IMR-90 (cell line): ENCODE data around the gene ASTN2. TPM values are rescaled to one million over a fixed set of nuclear protein-coding genes. Genes with fewer than 3 reads are reported as not detected.

Source experiments
- ATAC-seq: fragments of 200-7000 bp; cut with Tn5 transposase; 2 replicates; pipeline ENCODE4 v1.9.1; 2020; ENCODE audit warnings: low read depth, mild to moderate bottlenecking, moderate library complexity
- BruUV-seq: library from RNA; stranded (reverse); fragments of 400-500 nt; replicated peaks from 2 replicates; lab custom pipeline; 2021; lab: Mats Ljungman, UMichigan
- CTCF ChIA-PET: fragments of 300-600 bp; formaldehyde crosslinking; extraction: SDS; loops from one replicate; lab custom pipeline; 2021; ENCODE audit warnings: antibody characterized with exemption; lab: Yijun Ruan, JAX
- POLR2A ChIA-PET: fragments of 300-600 bp; sonication (Branson Sonifier 250); formaldehyde crosslinking; loops from one replicate; lab custom pipeline; 2022; ENCODE audit warnings: antibody characterized with exemption; ENCODE audit not compliant: unreplicated experiment; lab: Charles Lee
- DNase-seq: peaks from one replicate; pipeline ENCODE4 v3.0.0; 2013
- H2AFZ ChIP-seq: replicated peaks from 2 replicates; pipeline ENCODE3; 2013; ENCODE audit warnings: low read length, mild to moderate bottlenecking; ENCODE audit not compliant: poor library complexity
- H2AK5ac ChIP-seq: 2 replicates; pipeline ENCODE4 v1.6.1; 2013; ENCODE audit warnings: low read depth, low read length, inconsistent platforms
- H2AK9ac ChIP-seq: replicated peaks from 2 replicates; pipeline ENCODE3; 2013; ENCODE audit warnings: mild to moderate bottlenecking, low read depth, low read length, moderate library complexity; ENCODE audit not compliant: poor library complexity
- H2BK120ac ChIP-seq: 2 replicates; pipeline ENCODE4 v1.6.1; 2013; ENCODE audit warnings: low read depth, low read length, inconsistent platforms
- H2BK15ac ChIP-seq: 3 replicates; pipeline ENCODE4 v1.6.1; 2013; ENCODE audit warnings: low read depth, low read length, inconsistent platforms
- H2BK20ac ChIP-seq: 2 replicates; pipeline ENCODE4 v1.6.1; 2013; ENCODE audit warnings: low read depth, mild to moderate bottlenecking, inconsistent platforms, low read length, moderate library complexity
- H2BK5ac ChIP-seq: 2 replicates; pipeline ENCODE4 v1.6.1; 2013; ENCODE audit warnings: mild to moderate bottlenecking, low read depth, low read length, inconsistent platforms; ENCODE audit not compliant: poor library complexity, severe bottlenecking
- H3K14ac ChIP-seq: replicated peaks from 2 replicates; pipeline ENCODE4 v1.6.1; 2013; ENCODE audit warnings: low read depth, low read length, inconsistent platforms
- H3K18ac ChIP-seq: 2 replicates; pipeline ENCODE4 v1.6.1; 2013; ENCODE audit warnings: low read depth, low read length, control low read depth
- H3K23ac ChIP-seq: 2 replicates; pipeline ENCODE4 v1.6.1; 2013; ENCODE audit warnings: low read depth, low read length, inconsistent platforms
- H3K27ac ChIP-seq: 2 replicates; pipeline ENCODE4 v1.5.1; 2013; ENCODE audit warnings: mild to moderate bottlenecking, control low read depth, low read length; ENCODE audit not compliant: insufficient read depth
- H3K27me3 ChIP-seq: 2 replicates; pipeline ENCODE4 v1.6.1; 2013; ENCODE audit warnings: low read length; ENCODE audit not compliant: control insufficient read depth, insufficient read depth
- H3K36me3 ChIP-seq: 2 replicates; pipeline ENCODE4 v1.6.1; 2013; ENCODE audit warnings: low read length, mixed read lengths; ENCODE audit not compliant: control insufficient read depth, insufficient read depth
- H3K4ac ChIP-seq: 2 replicates; pipeline ENCODE4 v1.6.1; 2013; ENCODE audit warnings: low read depth, low read length, inconsistent platforms
- H3K4me1 ChIP-seq: 2 replicates; pipeline ENCODE4 v1.6.1; 2013; ENCODE audit warnings: low read length, mixed read lengths; ENCODE audit not compliant: control insufficient read depth, insufficient read depth
- H3K4me2 ChIP-seq: 2 replicates; pipeline ENCODE4 v1.6.1; 2013; ENCODE audit warnings: low read depth, mild to moderate bottlenecking, control low read depth, low read length, moderate library complexity
- H3K4me3 ChIP-seq: 2 replicates; pipeline ENCODE4 v1.5.1; 2013; ENCODE audit warnings: low read depth, mild to moderate bottlenecking, control low read depth, low read length, moderate library complexity; ENCODE audit not compliant: insufficient read depth
- H3K56ac ChIP-seq: 2 replicates; pipeline ENCODE4 v1.6.1; 2013; ENCODE audit warnings: low read length, inconsistent platforms; ENCODE audit not compliant: insufficient read depth; ENCODE audit errors: extremely low read depth
- H3K79me1 ChIP-seq, 2 experiments: 2 replicates each; pipeline ENCODE4 v1.6.1; 2013; ENCODE audit warnings: low read length in 2 of 2, inconsistent platforms in 1 of 2, low read depth in 1 of 2
- H3K9ac ChIP-seq: 2 replicates; pipeline ENCODE4 v1.6.1; 2013; ENCODE audit warnings: low read depth, low read length, control low read depth
- H3K9me1 ChIP-seq: 2 replicates; pipeline ENCODE4 v1.6.1; 2013; ENCODE audit warnings: low read length, inconsistent platforms; ENCODE audit not compliant: insufficient read depth
- H3K9me3 ChIP-seq: 2 replicates; pipeline ENCODE4 v1.6.1; 2013; ENCODE audit warnings: low read length; ENCODE audit not compliant: control insufficient read depth, insufficient read depth
- H4K20me1 ChIP-seq: 2 replicates; pipeline ENCODE4 v1.6.1; 2013; ENCODE audit warnings: low read length, inconsistent platforms; ENCODE audit not compliant: insufficient read depth
- H4K5ac ChIP-seq: 2 replicates; pipeline ENCODE4 v1.6.1; 2013; ENCODE audit warnings: mild to moderate bottlenecking, low read depth, low read length, control low read depth
- H4K8ac ChIP-seq, 2 experiments: 2 replicates each; pipeline ENCODE4 v1.6.1; 2013; ENCODE audit warnings: low read depth in 2 of 2, low read length in 2 of 2, control low read depth in 1 of 2, inconsistent platforms in 1 of 2
- H4K91ac ChIP-seq: 2 replicates; pipeline ENCODE4 v1.6.1; 2013; ENCODE audit warnings: low read depth, low read length, inconsistent platforms; ENCODE audit not compliant: insufficient read depth
- BHLHE40 ChIP-seq: fragments of 150-350 bp; IDR thresholded peaks from 2 replicates; pipeline ENCODE4 v1.6.1; 2016; ENCODE audit warnings: mild to moderate bottlenecking, low read depth, low read length
- FOS ChIP-seq: fragments of 150-350 bp; IDR thresholded peaks from 2 replicates; pipeline ENCODE4 v1.6.1; 2016; ENCODE audit warnings: low read depth, low read length
- MAZ ChIP-seq: IDR thresholded peaks from 2 replicates; pipeline ENCODE4 v1.6.1; 2012; ENCODE audit warnings: low read depth, mild to moderate bottlenecking, low read length, improper control_type of control experiment, moderate library complexity, borderline replicate concordance
- RAD21 ChIP-seq: IDR thresholded peaks from 2 replicates; pipeline ENCODE4 v1.6.1; 2012; ENCODE audit warnings: low read length, improper control_type of control experiment
- RFX5 ChIP-seq: IDR thresholded peaks from 2 replicates; pipeline ENCODE4 v1.8.0; 2012; ENCODE audit warnings: low read depth, mild to moderate bottlenecking, low read length, moderate library complexity
- SMC3 ChIP-seq: fragments of 150-350 bp; IDR thresholded peaks from 2 replicates; pipeline ENCODE4 v1.6.1; 2016; ENCODE audit warnings: low read depth, mild to moderate bottlenecking, antibody characterized with exemption, low read length, moderate library complexity
- USF2 ChIP-seq: fragments of 150-350 bp; IDR thresholded peaks from 2 replicates; pipeline ENCODE4 v1.6.1; 2017; ENCODE audit warnings: mild to moderate bottlenecking, antibody characterized with exemption, low read length, low read depth
- dilution Hi-C: fragments of 300-500 bp; cut with HindIII; formaldehyde crosslinking; loops from one replicate; pipeline ENCODE4 v1.14.3; 2018; ENCODE audit warnings: low sequenced_read_pairs; ENCODE audit not compliant: unreplicated experiment
- in situ Hi-C: fragments of 300-500 bp; cut with MboI; formaldehyde crosslinking; loops from 3 replicates; pipeline ENCODE4 v1.14.3; 2019; ENCODE audit warnings: low sequenced_read_pairs, inconsistent platforms, mixed read lengths
- intact Hi-C: fragments of 100-400 bp; cut with micrococcal nuclease; formaldehyde crosslinking; loops from 2 replicates; pipeline ENCODE4 v1.10.0; 2022
- polyA plus RNA-seq, 3 experiments: library from polyadenylated mRNA; depleted of rRNA; stranded (reverse); fragments of >200 nt; gene quantifications; 2 replicates each; pipeline ENCODE4 v1.2.3, GENCODE V29; 2012; ENCODE audit warnings: low replicate concordance in 1 of 3
- total RNA-seq: library from RNA; depleted of rRNA; stranded (reverse); fragments of >200 nt; gene quantifications from 2 replicates; pipeline ENCODE4 v1.2.3, GENCODE V29; 2012

Gene ASTN2
- total and polyA plus RNA-seq, 2 of the 4 experiments (the other 2 are of a cell fraction): 3.8 to 6.8 TPM

DNA sequence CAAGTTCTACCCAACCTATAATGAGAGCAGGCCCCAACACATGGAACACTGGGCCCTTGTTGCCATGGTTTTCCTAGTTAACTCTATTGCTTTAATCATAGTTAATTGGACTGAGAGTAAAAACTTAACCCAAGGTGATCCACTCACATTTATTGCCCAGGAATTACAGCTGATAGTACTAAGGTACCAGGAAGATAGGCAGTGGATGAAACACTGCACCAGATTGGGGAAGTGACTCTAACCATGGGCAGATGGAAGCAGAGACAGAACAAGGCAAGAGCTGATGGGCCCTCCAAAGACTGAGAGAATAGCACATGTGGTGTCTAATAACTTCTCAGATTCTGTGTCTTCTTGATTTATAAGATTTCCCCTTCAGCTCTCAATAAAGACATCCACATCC lies 873.5 kb downstream of the ASTN2 start:
- Histone ChIP-seq H3K9me1 (no peaks in the 10 kb centered on the region), H3K79me1 (no peaks in the 10 kb centered on the region), H3K27ac (no peak overlapping the region), H3K23ac (no peak overlapping the region), H2AFZ (no peak overlapping the region), H3K27me3 (no peaks in the 10 kb centered on the region), H3K4me3 (no peak overlapping the region), H3K18ac (no peak overlapping the region), H2BK20ac (no peak overlapping the region), H3K14ac (no peak overlapping the region), H4K20me1 (no peaks in the 10 kb centered on the region), H4K8ac (no peak overlapping the region), H3K4me1 (peaks cover 7% of the 10 kb centered on the region), H3K9me3 (no peaks in the 10 kb centered on the region), H4K91ac (no peak overlapping the region), H2BK5ac (no peak overlapping the region), H3K36me3 (no peaks in the 10 kb centered on the region), H2BK15ac (no peak overlapping the region), H4K5ac (no peak overlapping the region), H3K56ac (no peak overlapping the region), H3K4me2 (no peak overlapping the region), H3K9ac (no peak overlapping the region), H2AK5ac (no peak overlapping the region), H3K4ac (no peak overlapping the region), H2AK9ac (no peak overlapping the region), H2BK120ac (no peak overlapping the region)
- DNase-seq (no peak), ATAC-seq (no peak)
- ChIA-PET POLR2A (no interaction called here), CTCF (no interaction called here)
- TF ChIP-seq MAZ: no peak
- TF ChIP-seq USF2: no peak
- TF ChIP-seq FOS: no peak
- no peak for TF ChIP-seq SMC3
- no peak for TF ChIP-seq RFX5
- TF ChIP-seq BHLHE40: no peak
- TF ChIP-seq RAD21: no peak
- BruUV-seq: no TSS peak
- dilution Hi-C loops: no loop called here
- intact Hi-C loops: no loop called here
- in situ Hi-C loops: no loop called here
